HG03196 (cell line): ENCODE results near the gene GLCCI1.
"Not testable (repeated sequence)": the region's sequence is repeated elsewhere in the genome, so short reads cannot be mapped to it uniquely, and the experiment has no call there.

Source experiments
- ATAC-seq: cut with Tn5 transposase; IDR thresholded peaks from one replicate; pipeline ENCODE4 v1.9.1; 2021; ENCODE audit not compliant: unreplicated experiment

GLCCI1 gene

DNA sequence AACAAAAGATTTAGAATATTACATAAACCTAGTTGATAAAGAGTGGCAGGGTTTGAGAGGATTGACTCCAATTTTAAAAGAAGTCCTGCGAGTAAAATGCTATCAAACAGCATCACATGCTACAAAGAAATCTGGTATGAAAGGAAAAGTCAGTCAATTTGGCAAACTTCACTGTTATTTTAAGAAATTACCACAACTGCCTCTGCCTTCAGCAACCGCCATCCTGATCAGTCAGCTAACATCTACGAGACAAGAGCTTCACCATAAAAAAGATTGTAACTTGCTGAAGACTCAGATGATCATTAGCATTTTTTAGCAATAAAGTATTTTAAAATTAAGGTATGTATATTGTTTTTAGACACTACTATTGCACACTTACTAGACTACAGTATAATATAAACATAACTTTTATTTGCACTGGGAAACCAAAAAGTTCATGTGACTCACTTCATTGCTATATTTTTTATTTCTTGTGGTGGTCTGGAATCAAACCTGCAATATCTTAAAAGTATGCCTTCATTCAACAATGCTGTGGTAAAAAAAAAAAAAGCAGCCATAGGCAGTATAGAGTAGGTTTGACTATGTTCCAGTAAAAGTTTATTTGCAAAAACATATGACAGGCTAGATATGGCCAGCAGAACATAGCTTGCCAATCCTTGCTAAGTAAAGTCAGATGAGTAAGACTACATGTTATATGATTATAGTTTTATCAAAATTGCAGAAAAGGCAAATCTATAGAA, 74.4 kb downstream of the GLCCI1 start:
- ATAC-seq: no peak

DNA sequence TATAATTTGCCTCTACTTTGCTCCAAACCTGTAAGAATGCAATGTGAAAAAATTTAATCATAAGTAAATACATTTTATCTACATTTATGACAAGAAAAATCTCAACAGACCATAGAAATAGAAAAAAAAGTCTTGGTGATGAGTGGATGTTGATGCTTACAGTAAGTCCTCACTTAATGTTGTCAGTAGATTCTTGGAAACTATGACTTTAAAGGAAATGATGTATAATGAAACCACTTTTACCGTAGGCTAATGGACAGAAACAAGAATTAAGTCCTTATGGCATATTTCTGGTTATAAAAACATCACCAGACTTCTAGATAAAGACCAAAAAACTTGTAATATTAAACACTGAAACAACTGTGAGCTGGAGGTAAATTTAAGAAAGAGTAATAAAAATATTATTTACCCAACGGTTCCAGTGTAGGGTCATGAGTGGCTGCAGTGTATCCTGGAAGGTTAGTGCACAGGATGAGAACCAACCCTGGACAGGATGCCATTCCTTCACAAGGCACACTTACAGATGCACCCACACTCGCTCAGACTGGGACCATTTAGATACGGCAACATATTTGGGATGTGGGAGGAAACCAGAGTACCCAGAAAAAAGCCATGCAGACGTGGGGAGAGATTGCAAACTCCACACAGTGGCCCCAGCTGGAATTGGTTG, 76.3 kb downstream of the GLCCI1 start:
- no peak for ATAC-seq

DNA sequence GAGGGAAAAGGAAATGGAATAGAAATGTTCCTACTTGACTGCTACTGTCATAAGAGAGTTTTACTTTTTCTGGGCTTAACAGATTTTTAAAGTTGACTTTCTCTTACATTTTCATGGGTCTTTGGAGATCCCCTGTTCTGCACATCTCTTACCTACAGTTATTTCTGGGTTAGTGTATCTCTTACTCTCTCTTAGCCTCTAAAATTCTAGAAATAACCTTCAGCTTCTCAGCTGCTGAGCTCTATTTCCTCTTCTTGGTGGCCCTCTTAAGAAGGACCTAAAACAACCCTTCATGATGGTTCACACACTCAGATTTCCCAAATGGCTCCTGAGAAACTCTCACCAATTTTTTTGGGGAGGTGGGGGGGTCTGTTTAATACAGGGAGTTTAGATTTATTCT, 79.5 kb downstream of the GLCCI1 start:
- not testable (repeated sequence) for ATAC-seq

DNA sequence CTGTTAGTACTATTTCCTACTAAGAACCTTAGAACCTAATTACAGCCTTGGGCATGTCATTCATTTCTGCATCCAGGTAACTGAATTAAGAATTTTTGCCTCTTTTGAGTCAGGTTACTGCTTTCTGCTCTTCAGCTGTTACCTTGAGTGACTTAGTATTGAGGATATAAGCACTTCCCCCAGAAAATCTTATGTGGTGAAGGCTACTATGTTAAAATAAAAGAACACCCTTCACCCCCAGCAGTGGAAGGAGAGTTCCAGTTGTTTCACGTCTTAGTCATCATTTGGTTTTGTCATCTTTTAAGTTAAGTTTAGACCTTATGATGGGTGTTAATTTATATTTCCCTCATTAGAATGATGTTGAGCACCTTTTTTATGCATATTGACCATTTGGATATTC, 82.8 kb downstream of the GLCCI1 start:
- no peak for ATAC-seq

DNA sequence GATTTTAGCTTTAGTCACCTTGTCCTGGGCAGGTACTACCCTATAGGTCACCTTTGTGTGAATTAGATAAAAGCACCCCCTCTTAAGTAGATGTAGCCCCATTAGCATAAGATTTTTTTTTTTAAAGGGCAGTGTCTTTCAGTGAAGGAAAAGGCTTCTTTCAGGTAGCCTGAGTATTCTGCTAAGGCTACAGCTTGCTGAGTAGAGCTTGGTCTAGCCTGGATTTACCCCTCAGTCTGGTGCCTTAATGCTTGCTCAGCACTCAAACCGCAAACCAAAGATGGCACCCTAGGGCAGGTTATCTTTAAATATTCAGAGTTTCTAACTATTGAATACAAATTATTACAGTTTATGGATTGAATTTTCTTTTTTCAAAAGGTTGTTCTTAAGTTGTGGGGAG, 83.4 kb downstream of the GLCCI1 start:
- ATAC-seq: no peak

DNA sequence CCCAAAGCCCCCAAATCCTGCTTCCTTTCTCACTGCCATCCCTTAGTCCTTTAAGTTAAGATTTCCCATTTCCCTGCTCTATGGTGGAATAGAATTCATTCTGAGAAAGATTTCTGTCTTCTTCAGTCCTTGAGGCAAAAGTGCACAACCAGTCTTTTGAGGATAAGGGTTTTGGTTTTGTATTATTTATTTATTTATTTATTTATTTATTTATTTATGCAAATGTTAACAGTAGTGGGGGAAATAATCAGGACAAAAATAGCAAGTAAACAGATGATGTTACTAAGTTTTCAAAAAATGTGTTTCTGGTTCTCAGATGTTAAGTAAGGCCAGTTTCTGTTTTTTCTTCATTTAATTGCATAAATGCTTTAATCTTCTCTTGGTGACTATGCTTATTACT, 84.2 kb downstream of the GLCCI1 start:
- no peak for ATAC-seq

DNA sequence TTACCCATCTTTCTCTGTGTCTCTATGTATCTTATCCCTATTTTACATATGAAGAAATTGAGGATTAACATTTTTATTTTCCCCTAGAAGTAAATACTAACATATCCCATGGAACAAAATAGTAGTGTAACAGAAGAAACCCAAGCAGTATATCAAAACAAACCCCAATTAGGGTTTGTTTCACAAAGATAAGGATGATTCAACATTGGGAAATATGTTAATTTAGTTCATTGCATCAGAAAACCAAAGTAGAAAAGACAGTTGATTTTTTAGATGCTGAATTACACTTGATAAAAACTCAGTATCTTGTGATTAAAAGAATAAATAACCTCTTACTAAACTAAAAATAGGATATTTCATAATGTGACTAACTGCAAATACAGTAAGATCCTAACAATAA, 87.8 kb downstream of the GLCCI1 start:
- ATAC-seq: no peak

DNA sequence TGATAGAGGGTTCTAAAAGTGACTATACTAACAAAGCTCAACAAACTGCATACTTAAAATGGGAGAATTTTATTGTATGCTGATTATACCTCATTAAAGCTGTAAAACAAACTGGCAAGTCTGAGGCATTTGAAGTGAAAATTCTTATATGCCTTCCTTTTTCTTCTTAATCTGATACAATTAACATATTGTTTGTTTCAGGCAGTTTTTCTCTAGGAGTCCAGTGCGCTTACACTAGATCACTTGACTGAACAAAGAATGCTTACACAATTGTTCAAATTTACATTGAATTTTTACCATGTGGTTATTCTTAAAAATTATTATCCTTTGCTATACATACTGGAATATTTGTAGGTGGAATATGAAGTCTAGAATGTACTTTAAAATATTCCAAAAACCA, 89.0 kb downstream of the GLCCI1 start:
- no peak for ATAC-seq

DNA sequence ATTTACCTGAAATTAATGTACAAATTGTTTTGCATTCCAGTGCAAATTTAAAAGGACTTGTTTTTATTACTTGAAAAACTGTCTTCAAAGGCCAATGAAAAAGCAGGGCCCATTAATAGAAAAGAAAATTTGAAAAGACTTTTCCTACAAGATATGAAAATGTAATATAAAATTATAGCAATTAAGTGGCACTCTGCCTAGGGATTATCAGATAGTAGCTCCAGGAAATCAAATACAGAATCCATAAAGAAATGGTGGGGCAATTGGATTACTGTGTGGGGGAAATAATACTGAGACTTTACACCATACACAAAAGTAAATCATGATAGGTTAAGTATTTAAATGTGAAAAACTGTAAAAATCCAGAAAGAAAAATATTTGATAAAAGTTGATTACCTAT, 89.7 kb downstream of the GLCCI1 start:
- ATAC-seq: no peak

DNA sequence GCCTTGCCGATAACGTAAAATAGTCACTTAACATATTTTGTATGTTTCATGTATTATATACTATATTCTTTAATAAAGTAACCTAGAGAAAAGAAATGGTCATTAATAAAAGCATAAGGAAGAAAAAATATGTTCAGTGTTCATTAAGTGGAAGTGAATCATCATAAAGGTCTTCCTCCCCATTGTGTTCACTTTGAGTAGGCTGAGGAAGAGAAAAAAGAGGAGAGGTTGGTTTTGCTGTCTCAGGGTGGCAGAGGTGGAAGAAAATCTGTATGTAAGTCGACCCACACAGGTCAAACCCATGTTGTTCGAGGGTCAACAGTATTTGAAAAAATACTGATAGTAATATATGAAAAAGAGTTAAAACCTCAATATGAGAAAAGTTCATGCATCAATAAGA, 90.3 kb downstream of the GLCCI1 start:
- no peak for ATAC-seq

DNA sequence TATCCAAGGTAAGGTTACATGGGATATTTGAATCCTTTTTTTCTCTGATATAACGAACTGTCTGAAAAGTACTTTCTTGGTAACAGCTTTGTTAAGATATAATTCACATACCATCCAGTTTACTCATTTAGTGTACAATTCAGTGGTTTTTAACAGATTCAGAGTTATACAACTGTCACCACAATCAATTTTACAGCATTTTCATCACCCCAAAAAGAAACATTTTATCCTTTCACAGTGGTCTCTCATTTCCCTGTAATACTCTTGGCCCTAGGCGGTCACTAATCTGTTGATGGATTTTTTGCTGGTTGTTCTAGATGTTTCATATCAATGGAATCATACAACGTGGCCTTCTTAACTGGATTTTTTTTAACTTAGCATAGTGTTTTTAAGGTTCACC, 91.6 kb downstream of the GLCCI1 start:
- no peak for ATAC-seq

DNA sequence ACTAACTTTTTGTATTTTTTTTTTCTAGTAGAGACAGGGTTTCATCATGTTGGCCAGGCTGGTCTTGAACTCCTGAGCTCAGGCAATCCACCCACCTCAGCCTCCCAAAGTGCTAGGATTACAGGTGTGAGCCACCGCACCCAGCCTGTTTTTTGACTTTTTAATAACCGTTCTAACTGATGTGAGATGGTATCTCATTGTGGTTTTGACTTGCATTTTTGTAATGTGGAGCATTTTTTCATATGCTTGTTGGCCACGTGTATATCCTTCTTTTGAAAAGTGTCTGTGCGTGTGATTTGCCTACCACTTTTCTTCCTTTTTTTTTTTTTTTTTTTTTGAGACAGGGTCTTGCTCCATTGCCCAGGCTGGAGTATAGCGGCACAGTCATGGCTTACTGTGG, 94.7 kb downstream of the GLCCI1 start:
- ATAC-seq: not testable (repeated sequence)

DNA sequence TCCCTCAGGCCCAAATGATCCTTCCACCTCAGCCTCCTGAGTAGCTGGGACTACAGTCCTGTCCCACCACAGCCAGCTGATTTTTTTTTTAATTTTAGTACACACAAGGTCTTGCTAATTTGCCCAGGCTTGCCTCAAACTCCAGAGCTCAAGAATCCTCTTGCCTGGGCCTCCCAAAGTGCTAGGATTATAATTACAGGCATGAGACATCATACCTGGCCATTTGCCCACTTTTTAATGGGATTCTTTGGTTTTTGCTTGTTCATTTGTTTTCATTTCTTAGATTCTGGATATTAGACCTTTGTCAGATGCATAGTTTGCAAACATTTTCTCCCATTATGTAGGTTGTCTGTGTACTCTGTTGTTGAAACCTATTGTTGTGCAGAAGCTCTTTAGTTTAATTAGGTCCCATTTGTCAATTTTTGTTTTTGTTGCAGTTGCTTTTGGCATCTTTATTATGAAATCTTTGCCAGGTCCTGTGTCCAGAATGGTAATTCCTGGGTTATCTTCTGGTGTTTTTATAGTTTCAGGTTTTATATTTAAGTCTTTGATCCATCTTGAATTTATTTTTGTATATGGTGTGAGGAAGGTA, 95.2 kb downstream of the GLCCI1 start:
- ATAC-seq: no peak

DNA sequence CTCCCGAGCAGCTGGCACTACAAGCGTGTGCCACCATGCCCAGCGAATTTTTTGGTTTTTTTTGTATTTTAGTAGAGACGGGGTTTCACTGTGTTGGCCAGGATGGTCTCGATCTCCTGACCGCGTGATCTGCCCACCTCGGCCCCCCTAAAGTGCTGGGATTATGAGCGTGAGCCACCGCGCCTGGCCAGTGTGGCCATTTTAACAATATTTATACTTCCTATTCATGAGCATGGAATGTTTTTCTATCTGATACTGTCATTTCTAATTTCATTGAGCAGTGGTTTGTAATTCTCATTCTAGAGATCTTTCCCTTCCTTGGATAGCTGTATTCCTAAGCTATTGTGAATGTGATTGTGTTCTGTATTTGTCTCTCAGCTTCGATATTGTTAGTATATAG, 96.2 kb downstream of the GLCCI1 start:
- no peak for ATAC-seq

DNA sequence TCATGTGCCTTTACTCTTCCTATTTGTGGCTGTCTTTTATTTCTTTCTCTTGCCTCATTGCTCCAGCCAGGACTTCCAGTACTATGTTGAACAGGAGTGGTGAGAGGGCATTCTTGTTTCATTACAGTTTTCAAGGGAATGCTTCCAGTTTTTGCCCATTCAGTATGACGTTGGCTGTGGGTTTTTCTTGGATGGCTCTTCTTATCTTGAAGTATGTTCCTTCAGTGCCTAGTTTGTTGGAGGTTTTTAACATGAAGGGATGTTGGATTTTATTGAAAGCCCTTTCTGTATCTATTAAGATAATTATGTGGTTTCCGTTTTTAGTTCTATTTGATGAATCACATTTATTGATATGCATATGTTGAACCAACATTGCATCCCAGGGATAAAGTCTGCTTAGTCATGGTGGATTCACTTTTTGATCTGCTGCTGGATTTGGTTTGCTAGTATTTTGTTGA, 96.8 kb downstream of the GLCCI1 start:
- no peak for ATAC-seq

DNA sequence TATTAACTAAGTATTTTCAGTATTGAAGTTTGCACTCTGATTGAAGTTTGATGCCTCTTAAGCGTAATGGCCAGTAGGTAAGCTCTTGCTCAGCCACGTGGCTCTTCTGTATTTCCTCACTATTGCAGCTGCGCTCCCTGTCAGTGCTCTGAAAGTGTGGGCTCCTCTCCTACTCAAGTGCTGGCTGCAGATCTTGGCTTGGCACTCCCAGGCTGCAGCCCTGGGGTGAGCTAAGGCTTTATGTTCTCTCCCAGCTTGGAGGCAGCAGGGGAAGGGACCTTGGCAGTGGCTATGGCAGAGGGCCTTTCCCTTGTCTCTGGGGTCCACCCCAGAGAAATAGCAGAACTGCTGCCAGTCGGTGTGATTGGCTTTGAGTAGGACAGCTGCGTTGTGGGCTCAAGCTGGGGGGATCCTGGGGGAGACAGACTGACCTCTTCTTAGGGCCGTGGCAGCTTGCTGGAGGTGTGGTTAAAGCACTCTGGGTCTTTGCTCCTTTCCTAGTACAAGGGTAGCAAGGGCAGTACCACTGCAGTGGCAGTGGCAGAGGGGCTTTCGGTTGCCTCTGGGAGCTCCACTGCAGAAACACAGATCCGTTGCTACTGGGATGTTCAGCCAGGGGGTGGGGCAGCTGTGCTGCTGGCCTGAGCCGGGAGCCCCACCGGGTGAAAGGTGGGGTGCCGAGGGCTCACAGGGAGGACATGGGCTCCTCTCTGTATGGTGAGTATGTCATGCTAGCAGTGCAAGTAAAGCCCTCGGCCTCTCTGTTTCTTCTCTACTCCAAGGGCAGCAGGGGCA, 100.5 kb downstream of the GLCCI1 start:
- no peak for ATAC-seq

DNA sequence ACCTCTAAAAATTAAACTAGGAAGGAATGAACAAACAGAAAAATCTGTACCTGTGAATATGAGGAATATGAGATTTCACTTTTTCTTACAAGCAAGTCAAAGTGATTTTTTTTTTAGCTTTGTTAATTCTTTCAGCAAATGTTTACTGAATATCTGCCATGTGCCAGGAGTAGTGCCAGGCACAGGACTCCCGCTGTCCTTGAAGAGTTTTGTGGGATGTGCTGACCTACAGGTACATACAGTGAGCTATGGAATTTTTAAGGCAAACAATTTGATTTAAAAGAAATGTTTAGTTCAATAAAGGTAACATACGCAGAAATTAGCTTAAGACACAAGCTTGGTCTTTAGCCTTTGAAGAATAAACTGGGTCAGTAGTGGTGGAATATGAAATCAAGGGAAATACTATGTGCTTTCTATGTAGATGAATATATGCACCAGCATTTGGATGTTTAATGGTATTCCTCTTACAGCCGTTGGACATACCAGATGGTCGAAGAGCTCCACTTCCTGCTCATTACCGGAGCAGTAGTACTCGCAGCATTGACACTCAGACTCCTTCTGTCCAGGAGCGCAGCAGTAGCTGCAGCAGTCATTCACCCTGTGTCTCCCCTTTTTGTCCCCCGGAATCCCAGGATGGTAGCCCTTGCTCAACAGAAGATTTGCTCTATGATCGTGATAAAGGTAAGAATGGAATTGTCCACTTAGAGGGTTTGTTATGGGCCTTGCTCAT, 102.0 kb downstream of the GLCCI1 start:
- ATAC-seq: no peak

DNA sequence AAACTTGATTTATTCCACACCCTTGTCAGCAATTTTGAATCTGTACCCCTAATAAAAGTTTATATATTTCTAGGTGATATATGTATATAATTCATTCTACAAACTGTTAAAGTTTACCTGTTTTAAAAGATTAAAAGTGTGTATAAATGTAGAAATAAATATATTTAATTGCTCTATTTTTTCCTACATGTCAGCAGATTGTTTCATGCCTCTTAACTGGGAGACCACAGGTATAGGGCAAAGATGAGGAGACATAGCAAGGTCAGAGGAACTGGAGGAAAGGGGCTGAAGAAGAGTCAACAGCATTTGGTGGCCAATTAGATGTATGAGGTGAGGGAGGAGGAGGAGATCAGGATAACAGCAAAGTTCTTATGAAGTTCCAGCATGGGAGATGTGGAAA, 109.8 kb downstream of the GLCCI1 start:
- no peak for ATAC-seq

DNA sequence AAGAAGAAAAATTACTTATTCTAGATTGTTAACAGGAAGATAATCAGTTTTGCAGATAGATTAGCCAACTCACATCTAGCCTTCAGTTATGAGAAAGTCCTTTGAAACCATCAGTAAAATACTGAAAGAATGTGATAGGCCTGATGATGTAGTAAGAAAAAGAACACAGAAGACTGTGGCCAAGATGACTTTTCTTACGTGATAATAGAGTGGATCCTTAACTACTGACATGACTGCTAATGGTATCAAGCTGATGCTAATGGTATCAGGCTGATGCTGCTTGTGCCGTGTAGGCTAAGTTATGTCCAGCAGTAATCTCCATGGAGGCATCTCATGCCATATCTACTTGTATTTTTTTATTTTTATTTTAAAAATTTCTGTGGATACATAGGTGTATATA, 114.2 kb downstream of the GLCCI1 start:
- no peak for ATAC-seq

DNA sequence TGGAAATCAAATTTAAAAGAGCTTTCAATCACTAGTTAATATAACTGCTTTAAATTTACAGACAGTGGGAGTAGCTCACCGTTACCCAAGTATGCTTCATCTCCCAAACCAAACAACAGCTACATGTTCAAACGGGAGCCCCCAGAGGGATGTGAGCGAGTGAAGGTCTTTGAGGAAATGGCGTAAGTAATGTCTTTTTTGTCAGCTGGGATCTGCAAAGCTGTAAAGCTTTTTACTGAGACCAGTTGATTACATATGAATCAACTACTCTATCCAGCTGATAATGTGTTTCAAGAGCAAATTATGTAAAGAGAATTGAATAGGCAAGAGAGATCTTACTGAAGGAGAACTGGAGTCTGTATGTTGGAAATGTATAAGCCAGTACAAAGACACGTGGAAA, 116.2 kb downstream of the GLCCI1 start:
- ATAC-seq: no peak

DNA sequence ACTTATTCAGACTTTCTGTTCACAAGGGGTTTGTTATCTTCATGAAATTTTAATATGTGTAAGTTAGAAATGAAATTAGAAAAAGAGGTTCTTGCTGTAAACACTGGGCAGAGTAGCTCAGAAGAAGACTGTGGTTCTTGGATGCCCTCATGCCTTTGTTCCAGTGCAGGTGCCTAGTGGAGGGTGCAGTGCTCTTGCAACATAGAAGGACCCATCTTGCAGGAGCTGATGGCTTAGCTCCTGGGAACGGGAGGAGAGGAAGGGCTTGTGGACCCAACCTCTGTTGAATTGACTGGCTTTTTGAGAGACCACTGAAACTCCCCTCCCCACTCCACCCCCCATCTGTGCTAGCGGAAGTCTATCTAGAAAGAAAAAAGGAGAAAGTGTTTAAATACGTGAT, 116.8 kb downstream of the GLCCI1 start:
- no peak for ATAC-seq
